HFFc6 (cell line): ENCODE data around the gene SLC15A5. TPM values are rescaled to one million over a fixed set of nuclear protein-coding genes. Genes with fewer than 3 reads are reported as not detected.

Source experiments
- DNase-seq: peaks from one replicate; pipeline ENCODE4 v3.0.0-alpha.2; 2018
- H3K27ac Mint-ChIP-seq: 2 replicates; pipeline ENCODE4 v1.8.0; 2020; ENCODE audit warnings: mild to moderate bottlenecking, mixed read lengths
- H3K27me3 Mint-ChIP-seq: 2 replicates; pipeline ENCODE4 v1.8.0; 2021; ENCODE audit warnings: mild to moderate bottlenecking, moderate library complexity, mixed read lengths; ENCODE audit not compliant: insufficient read depth
- H3K36me3 Mint-ChIP-seq: 2 replicates; pipeline ENCODE4 v1.8.0; 2021; ENCODE audit warnings: low read depth, mixed read lengths
- H3K4me1 Mint-ChIP-seq: 2 replicates; pipeline ENCODE4 v1.8.0; 2020; ENCODE audit warnings: low read depth, mixed read lengths
- H3K4me3 Mint-ChIP-seq: 2 replicates; pipeline ENCODE4 v1.8.0; 2020; ENCODE audit warnings: mild to moderate bottlenecking, moderate library complexity, mixed read lengths
- H3K9me3 Mint-ChIP-seq: 2 replicates; pipeline ENCODE4 v1.8.0; 2020; ENCODE audit warnings: mild to moderate bottlenecking, mixed read lengths
- CTCF ChIP-seq: fragments of 200-600 bp; sonication (generic); IDR thresholded peaks from 2 replicates; pipeline ENCODE4 v1.5.0; 2021; ENCODE audit warnings: antibody characterized with exemption, mild to moderate bottlenecking
- total RNA-seq, 6 experiments: library from RNA; stranded (reverse); fragmentation: NEBNext Ultra II Directional; extraction: Animal tissue kit (Norgen Biotek cat#: 25700); gene quantifications; 2 replicates in 1 of 6; 3 replicates in 5 of 6; pipeline ENCODE4 v1.2.3, GENCODE V29; 2021

Gene SLC15A5
- total RNA-seq, 6 experiments from 2014 or later = not detected

DNA sequence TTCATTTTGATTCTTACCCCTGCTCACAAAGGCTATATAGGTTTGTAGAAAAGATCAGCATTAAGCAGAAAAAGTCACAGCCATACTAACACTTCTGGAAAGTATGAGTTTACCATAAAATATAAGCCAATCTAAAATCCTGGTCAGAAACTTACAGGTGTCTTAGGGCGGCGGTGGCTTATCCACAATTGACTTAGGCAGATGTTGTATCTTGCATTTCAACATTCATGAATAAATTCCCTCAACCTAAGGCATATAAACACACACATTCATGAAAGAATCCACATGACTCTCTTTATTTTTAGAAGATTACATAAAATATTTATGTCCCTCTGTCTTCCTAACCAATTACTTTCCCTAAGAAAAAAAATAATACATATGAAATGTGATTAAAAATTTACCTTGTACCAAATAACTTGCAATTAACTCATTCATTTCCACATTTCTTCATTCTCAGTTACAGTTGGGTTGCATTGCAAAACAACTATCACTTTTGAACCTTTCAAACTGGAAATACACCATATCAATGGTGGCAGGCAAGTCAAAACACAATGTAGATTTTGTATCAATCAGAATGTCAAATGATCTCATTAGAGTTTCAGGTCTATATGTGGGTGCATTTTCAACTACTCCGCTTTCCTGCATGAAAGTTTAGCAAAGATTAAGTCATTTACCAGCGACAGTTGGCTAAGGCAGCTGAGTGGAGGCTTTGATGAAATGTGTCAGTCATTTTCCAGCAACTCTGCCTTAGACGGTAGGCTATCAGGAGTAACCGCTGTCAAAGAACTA lies 124.4 kb downstream of the SLC15A5 start:
- no peak for DNase-seq
- H3K9me3 Mint-ChIP-seq = no peaks in the 10 kb centered on the region
- no peak for TF ChIP-seq CTCF
- H3K27me3 Mint-ChIP-seq = peaks cover 2% of the 10 kb centered on the region; the same call in 1 of the 2 replicates
- no peak overlapping the region for H3K4me3 Mint-ChIP-seq
- no peak overlapping the region for H3K27ac Mint-ChIP-seq
- H3K36me3 Mint-ChIP-seq = no peaks in the 10 kb centered on the region
- no peaks in the 10 kb centered on the region for H3K4me1 Mint-ChIP-seq

DNA sequence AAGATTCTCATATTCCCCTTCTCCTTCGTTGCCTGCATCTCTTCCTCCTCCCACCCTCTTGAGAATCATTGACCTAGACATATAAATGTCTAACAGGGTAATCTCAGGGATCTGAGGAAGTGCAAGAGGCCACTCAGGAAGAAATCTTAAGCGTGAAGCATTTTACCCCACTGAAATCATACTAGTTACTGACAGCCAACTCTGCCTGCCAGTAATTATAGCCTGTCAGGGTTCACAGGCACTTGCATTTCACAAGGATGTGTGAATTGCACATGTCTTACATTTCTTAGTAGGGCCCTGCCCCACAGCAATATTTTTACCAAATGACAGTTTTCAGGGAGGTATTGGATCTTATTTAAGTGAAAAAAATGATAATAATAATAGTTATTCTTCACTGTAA lies 127.2 kb downstream of the SLC15A5 start:
- Mint-ChIP-seq H3K4me3 (no peak overlapping the region), H3K4me1 (no peaks in the 10 kb centered on the region), H3K36me3 (no peaks in the 10 kb centered on the region), H3K27me3 (no peaks in the 10 kb centered on the region; the same call in 1 of the 2 replicates), H3K27ac (no peak overlapping the region), H3K9me3 (no peaks in the 10 kb centered on the region)
- DNase-seq = no peak
- no peak for TF ChIP-seq CTCF

DNA sequence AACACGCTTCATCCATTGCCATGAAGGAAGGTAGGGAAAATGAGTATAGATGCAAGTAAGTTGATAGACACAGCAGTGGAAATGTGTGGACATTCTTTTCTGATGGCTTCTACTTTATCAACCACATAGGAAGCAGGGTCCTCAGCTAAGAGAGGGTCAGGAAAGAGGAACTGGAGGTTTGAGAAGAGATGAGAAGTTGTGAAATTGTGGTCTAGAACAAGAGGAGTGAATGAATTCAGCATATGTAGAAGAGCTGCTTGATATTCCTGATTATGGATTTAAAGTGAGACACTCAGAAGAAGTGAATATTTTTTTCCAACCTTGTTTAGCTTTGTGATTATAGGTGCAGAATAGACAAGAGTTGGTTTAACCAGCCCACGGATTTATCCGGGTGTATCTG lies 128.5 kb downstream of the SLC15A5 start:
- no peaks in the 10 kb centered on the region for H3K36me3 Mint-ChIP-seq
- no peak overlapping the region for H3K27ac Mint-ChIP-seq
- no peak overlapping the region for H3K4me3 Mint-ChIP-seq
- DNase-seq = no peak
- no peaks in the 10 kb centered on the region for H3K9me3 Mint-ChIP-seq
- TF ChIP-seq CTCF = no peak
- no peaks in the 10 kb centered on the region; the same call in 1 of the 2 replicates for H3K27me3 Mint-ChIP-seq
- no peaks in the 10 kb centered on the region for H3K4me1 Mint-ChIP-seq

Other genes with a start within 250 kb of the SLC15A5 start
- 100 to 1,000 TPM; 293 to 411 (median 371) TPM for gene MGST1, start 70.0 kb upstream of the SLC15A5 start, total RNA-seq